Smooth muscle cell of the umbilical artery (primary cell): ENCODE measurements around the gene PRF1. TPM values are rescaled to one million over a fixed set of nuclear protein-coding genes. Genes with fewer than 3 reads are reported as not detected.

Experiments used
- total RNA-seq: library from RNA; depleted of rRNA; stranded (reverse); fragments of >200 nt; gene quantifications from 2 replicates; pipeline ENCODE4 v1.2.3, GENCODE V29; 2014

PRF1 gene
- not detected in 2 replicates for total RNA-seq

DNA sequence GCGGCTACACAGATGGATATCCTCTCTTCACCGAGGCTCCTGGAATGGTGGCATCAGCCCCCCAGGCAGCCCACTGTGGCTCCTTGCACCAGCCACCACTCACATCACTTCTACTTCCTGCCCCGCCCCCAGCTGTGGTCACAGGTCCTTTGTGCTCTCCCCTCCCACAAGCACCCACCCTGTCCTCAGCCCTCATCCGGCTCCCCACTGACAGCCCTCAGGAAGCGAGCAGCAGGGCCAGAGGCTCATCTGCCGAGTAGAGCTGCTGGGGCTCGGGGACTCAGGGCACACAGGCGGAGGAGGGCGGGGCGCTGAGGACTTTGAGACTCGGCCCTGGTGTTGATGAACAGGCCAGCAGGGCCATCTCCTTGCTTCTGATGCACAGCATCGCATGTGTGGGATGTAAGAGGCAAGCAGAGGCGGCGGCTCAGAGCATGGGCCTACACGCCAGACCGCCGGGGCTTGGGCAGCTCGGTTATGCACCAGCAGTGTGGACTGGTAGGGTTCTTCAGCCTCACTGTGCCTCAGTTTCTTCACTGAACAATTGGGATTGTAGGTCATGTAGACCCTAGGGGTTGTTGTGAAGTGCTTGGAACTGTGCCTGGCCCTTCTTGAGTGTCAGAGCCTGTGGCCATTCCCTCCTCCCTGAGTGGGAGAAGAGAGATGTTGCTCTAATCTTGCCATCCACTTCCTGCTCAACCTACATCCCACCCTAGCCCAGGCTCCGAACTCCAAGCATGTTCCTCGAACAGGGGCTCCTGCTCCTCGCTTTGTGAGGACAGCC lies at the start of gene PRF1:
Gene PRF1 (minus strand): TSS at position 77 of the 784 bp plus-strand sequence. CDS start 1,839 bp downstream, outside the sequence.

Other genes starting within 250 kb of the PRF1 start
- gene LRRC20, start 220.1 kb downstream of the PRF1 start, total RNA-seq, result 4.8 and 10.4 TPM in 2 replicates
- 43.9 and 63.6 TPM in 2 replicates for gene EIF4EBP2, start 198.6 kb downstream of the PRF1 start, total RNA-seq
- gene NODAL, start 161.1 kb downstream of the PRF1 start, total RNA-seq, result not detected in 2 replicates
- 0.14 TPM in 1 of 2 replicates, not detected in the other for gene PALD1, start 124.0 kb downstream of the PRF1 start, total RNA-seq
- gene ADAMTS14, start 69.8 kb upstream of the PRF1 start, total RNA-seq, result 3.6 and 4.2 TPM in 2 replicates
- gene TBATA, start 182.6 kb upstream of the PRF1 start, total RNA-seq, result not detected in 2 replicates
- 53.2 and 55.2 TPM in 2 replicates for gene SGPL1, start 213.2 kb upstream of the PRF1 start, total RNA-seq